Activated T-cell treated with anti-CD3 and anti-CD28 coated beads, Interleukin-2, amount 50 U/mL, for 4 hours (primary cell): Measurements from ENCODE around the gene LMBRD2. TPM values are rescaled to one million over a fixed set of nuclear protein-coding genes. Genes with fewer than 3 reads are reported as not detected.
"Not testable (repeated sequence)": the region's sequence is repeated elsewhere in the genome, so short reads cannot be mapped to it uniquely, and the experiment has no call there.

Experiments used
- ATAC-seq, 2 donors: fragments of 200-7000 bp; cut with Tn5 transposase; one replicate each; pipeline ENCODE4 v1.10.0; 2021
- DNase-seq: peaks from one replicate; pipeline ENCODE4 v3.0.0-alpha.2; 2020
- H3K27me3 Mint-ChIP-seq: one replicate; pipeline ENCODE4 v1.8.0; 2021; ENCODE audit warnings: low read depth, mixed read lengths
- H3K36me3 Mint-ChIP-seq: one replicate; pipeline ENCODE4 v1.8.0; 2022; ENCODE audit warnings: mixed read lengths; ENCODE audit not compliant: insufficient read depth
- H3K4me1 Mint-ChIP-seq: one replicate; pipeline ENCODE4 v1.8.0; 2021; ENCODE audit warnings: low read depth, mixed read lengths
- H3K4me3 Mint-ChIP-seq: one replicate; pipeline ENCODE4 v1.8.0; 2021; ENCODE audit warnings: mild to moderate bottlenecking, moderate library complexity, mixed read lengths
- H3K9me3 Mint-ChIP-seq: one replicate; pipeline ENCODE4 v1.8.0; 2021; ENCODE audit warnings: mixed read lengths
- total RNA-seq, 3 donors: library from RNA; stranded (reverse); gene quantifications; one replicate each; pipeline ENCODE4 v1.2.1, GENCODE V29; 2021

Gene LMBRD2
- total RNA-seq, 3 donors from 2014 or later = 6.7 to 8.7 (median 6.8) TPM

DNA sequence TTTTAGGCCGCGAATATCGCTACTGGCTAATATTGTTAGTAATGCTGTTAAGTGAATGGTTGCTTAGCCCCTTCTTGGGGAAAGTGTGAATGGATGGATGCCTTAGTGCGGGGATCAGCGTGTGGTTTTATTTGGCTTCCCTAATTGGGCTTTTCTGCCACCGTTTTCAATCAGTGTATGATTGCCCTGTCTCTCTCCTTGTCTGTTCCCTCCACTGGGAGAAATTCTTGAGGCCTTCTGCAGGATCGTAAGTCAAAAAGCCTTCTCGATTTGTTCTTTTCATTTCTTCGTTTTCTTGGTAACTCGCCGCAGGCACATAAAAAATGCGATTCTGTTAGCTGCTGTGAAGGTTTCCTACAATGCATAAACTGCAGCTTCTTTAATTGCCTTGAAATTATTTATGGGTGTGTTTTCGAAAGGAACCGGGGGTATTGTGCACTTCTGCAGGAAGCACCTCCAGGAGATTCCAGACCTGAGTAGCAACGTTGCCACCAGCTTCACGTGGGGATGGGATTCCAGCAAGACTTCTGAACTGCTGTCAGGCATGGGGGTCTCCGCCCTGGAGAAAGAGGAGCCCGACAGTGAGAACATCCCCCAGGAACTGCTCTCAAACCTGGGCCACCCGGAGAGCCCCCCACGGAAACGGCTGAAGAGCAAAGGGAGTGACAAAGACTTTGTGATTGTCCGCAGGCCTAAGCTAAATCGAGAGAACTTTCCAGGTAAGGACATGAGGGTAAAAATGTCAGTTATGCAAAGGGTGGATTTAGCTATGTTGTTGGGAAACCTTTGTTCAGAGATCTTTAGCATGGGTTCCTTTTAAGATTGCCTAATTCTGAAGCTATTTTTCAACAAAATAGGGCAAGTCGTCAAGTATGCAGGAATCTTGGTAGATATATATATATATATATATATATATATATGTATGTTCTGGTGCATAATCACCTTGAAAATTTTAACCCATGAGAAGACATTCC, 924 bp upstream of the LMBRD2 start:
- ATAC-seq (no peak), DNase-seq (no peak)
- no peaks in the 10 kb centered on the region for H3K9me3 Mint-ChIP-seq
- H3K36me3 Mint-ChIP-seq = peaks cover 31% of the 10 kb centered on the region
- H3K4me3 Mint-ChIP-seq = peak overlapping the region; percentile 92
- H3K27me3 Mint-ChIP-seq = no peaks in the 10 kb centered on the region
- H3K4me1 Mint-ChIP-seq = peaks cover 52% of the 10 kb centered on the region

DNA sequence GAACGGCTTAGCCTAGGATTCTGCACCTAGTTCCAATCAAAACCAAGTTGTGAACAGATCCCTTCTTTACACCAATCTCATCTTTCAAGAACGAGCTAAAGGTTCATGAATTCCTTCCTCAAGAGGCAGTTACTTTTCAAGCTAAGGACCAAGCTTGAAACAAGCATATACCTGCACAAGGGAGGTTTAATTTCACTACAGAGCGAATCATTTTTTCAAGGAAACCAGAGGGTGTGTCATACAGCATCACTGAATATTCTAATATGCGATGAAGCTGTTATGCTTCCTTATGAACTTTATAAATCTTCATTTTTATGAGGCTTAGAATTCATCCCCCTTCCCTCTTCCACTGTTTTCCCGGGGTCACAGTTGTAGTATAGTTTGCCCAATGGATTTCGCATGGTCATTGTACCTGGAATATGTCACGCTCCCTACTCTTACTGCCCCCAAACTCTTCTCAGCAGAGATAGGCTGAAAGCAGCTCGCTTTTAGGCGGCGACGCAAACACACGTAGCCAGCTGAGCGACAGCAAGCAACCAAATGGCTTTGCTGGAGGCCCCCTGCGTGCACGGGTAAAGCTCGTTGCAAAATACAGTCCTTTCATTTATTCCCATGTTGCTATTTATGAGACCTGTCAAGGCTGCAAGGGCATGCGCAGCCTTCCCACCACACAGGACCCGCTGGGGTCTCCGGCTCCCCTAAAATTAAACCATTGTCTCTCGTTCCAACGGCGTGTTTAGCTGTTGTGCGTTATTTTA, 832 bp downstream of the LMBRD2 start:
- Mint-ChIP-seq H3K4me3 (peak overlapping the region; percentile 92), H3K4me1 (peaks cover 53% of the 10 kb centered on the region), H3K36me3 (peaks cover 15% of the 10 kb centered on the region)

DNA sequence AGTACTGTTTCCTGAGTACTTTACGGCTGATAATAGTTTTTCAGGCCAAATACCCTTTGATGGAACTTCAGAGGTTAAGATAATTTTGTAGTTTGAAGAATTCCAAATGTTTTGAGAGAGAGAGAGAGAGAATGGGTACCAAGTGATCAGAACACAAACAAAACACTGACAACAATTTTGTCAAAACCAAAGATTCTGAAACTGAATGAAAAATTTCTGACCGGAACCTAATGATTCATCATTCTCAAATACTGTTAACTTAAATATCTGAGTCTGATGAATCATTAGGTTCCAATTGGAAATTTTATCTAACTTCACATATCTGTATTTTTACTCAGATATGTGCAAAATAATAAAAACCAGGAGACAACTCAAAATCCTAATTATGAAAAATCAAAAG, 4.0 kb downstream of the LMBRD2 start:
- H3K36me3 Mint-ChIP-seq = peaks cover 1% of the 10 kb centered on the region
- no peak for ATAC-seq
- H3K27me3 Mint-ChIP-seq = no peaks in the 10 kb centered on the region
- no peak for DNase-seq
- H3K9me3 Mint-ChIP-seq = no peaks in the 10 kb centered on the region
- no peak overlapping the region for H3K4me3 Mint-ChIP-seq
- peaks cover 37% of the 10 kb centered on the region for H3K4me1 Mint-ChIP-seq

More for the DNA sequence above, 832 bp downstream of the LMBRD2 start:
- Mint-ChIP-seq H3K9me3 (no peaks in the 10 kb centered on the region), H3K27me3 (no peaks in the 10 kb centered on the region)
- peak; percentile 18 for DNase-seq
- peak; percentile 43 to 44 for ATAC-seq

- ATAC-seq (no peak), DNase-seq (no peak)
- Mint-ChIP-seq H3K4me3 (no peak overlapping the region), H3K36me3 (peaks cover 1% of the 10 kb centered on the region), H3K9me3 (no peaks in the 10 kb centered on the region), H3K4me1 (peaks cover 33% of the 10 kb centered on the region), H3K27me3 (no peaks in the 10 kb centered on the region)
Measured at GRCh38 chr5:36146390-36146789, 5.3 kb downstream of the LMBRD2 start.

- Mint-ChIP-seq H3K4me1 (peaks cover 27% of the 10 kb centered on the region), H3K27me3 (no peaks in the 10 kb centered on the region), H3K36me3 (peaks cover 8% of the 10 kb centered on the region), H3K9me3 (peaks cover 4% of the 10 kb centered on the region), H3K4me3 (no peak overlapping the region)
- ATAC-seq (no peak), DNase-seq (no peak)
Measured at GRCh38 chr5:36145311-36145710, 6.4 kb downstream of the LMBRD2 start.

GRCh38 chr5:36138900-36139683, 12.6 kb downstream of the LMBRD2 start:
- Mint-ChIP-seq H3K9me3 (peaks cover 10% of the 10 kb centered on the region), H3K36me3 (peaks cover 36% of the 10 kb centered on the region)
- ATAC-seq = no peak

DNA sequence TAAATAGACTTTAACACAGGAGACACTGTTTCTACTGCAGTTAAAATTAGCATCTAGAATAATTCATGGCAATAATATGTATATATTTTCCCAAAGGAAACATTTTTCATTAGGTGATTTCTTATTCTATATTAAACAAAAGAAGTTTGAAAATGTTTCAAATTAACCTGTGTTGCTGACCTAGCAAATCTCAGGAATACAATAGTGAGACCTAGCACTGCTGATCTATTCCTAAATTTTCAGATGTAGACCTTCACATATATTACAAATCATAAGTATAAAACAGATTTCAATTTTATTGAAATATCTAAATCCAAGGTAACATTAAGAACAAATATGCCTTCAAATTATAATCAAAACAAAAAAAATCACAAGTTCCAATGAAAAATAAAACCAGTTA, 15.1 kb downstream of the LMBRD2 start:
- Mint-ChIP-seq H3K4me1 (peaks cover under 1% of the 10 kb centered on the region), H3K27me3 (no peaks in the 10 kb centered on the region), H3K4me3 (no peak overlapping the region), H3K9me3 (peaks cover 10% of the 10 kb centered on the region), H3K36me3 (peaks cover 44% of the 10 kb centered on the region)
- no peak for DNase-seq
- ATAC-seq = no peak

More at GRCh38 chr5:36138900-36139683, 12.6 kb downstream of the LMBRD2 start:
- no peaks in the 10 kb centered on the region for H3K27me3 Mint-ChIP-seq
- H3K4me3 Mint-ChIP-seq = no peak overlapping the region
- H3K4me1 Mint-ChIP-seq = no peaks in the 10 kb centered on the region
- no peak for DNase-seq

- ATAC-seq (no peak), DNase-seq (no peak)
- Mint-ChIP-seq H3K4me1 (peaks cover 3% of the 10 kb centered on the region), H3K9me3 (peaks cover 10% of the 10 kb centered on the region), H3K4me3 (no peak overlapping the region), H3K36me3 (peaks cover 47% of the 10 kb centered on the region), H3K27me3 (no peaks in the 10 kb centered on the region)
Measured at GRCh38 chr5:36135988-36136387, 15.7 kb downstream of the LMBRD2 start.

DNA sequence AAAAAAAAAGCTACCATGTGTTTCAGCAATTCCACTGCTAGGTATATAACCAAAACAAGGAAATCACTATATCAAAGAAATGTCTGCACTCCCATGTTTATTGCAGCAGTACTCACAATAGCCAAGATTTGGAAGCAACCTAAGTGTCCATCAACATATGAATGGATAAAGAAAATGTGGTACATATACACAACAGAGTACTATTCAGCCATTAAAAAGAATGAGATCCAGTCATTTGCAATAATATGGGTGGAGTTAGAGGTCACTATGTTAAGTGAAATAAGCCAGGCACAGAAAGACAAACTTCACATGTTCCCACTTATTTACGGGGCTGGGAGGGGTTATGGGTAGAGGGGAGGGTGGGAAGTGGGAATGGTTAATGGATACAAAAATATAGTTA, 18.7 kb downstream of the LMBRD2 start:
- DNase-seq, H3K4me1 Mint-ChIP-seq, H3K4me3 Mint-ChIP-seq, ATAC-seq, H3K27me3 Mint-ChIP-seq, H3K9me3 Mint-ChIP-seq: not testable (repeated sequence)
- H3K36me3 Mint-ChIP-seq = peaks cover 52% of the 10 kb centered on the region

- not testable (repeated sequence) for ATAC-seq, H3K4me3 Mint-ChIP-seq, DNase-seq, H3K27me3 Mint-ChIP-seq, H3K9me3 Mint-ChIP-seq
- peaks cover 46% of the 10 kb centered on the region for H3K36me3 Mint-ChIP-seq
- H3K4me1 Mint-ChIP-seq = peaks cover 13% of the 10 kb centered on the region
Measured at GRCh38 chr5:36129666-36130065, 22.0 kb downstream of the LMBRD2 start.

GRCh38 chr5:36128795-36129194, 22.9 kb downstream of the LMBRD2 start:
- H3K27me3 Mint-ChIP-seq = no peaks in the 10 kb centered on the region
- no peak overlapping the region for H3K4me3 Mint-ChIP-seq
- H3K9me3 Mint-ChIP-seq = peaks cover 9% of the 10 kb centered on the region
- DNase-seq (no peak), ATAC-seq (no peak)
- peaks cover 42% of the 10 kb centered on the region for H3K36me3 Mint-ChIP-seq
- peaks cover 13% of the 10 kb centered on the region for H3K4me1 Mint-ChIP-seq

DNA sequence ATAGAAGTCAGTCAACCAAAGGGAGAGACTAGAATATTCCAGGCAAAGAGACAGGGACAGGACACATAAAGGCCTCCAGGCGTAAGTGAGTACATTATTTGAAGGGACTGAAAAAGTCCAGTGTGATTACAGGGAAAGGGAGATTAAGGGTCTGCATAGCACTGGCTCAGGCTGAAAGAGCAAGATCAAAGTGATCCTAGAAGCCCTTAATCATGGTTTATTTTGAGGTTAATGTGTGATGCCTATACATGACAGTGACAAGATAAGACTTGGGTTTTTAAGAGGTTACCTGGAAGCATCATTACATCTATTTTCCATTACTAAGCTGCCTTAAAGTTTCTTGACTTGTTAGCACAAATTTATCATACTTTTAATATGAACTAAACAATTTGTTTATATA, 25.8 kb downstream of the LMBRD2 start:
- ATAC-seq = peak in 1 of 2 donors; percentile 37
- Mint-ChIP-seq H3K9me3 (peaks cover 9% of the 10 kb centered on the region), H3K36me3 (peaks cover 33% of the 10 kb centered on the region), H3K27me3 (no peaks in the 10 kb centered on the region), H3K4me1 (peaks cover 10% of the 10 kb centered on the region), H3K4me3 (no peak overlapping the region)
- no peak for DNase-seq

- no peak for ATAC-seq
- DNase-seq = no peak
- Mint-ChIP-seq H3K4me3 (no peak overlapping the region), H3K27me3 (no peaks in the 10 kb centered on the region), H3K36me3 (peaks cover 47% of the 10 kb centered on the region), H3K9me3 (no peaks in the 10 kb centered on the region), H3K4me1 (no peaks in the 10 kb centered on the region)
Measured at GRCh38 chr5:36111238-36111637, 40.4 kb downstream of the LMBRD2 start.
